PC-9 (cell line): ENCODE results near the gene PDE7B. TPM values are rescaled to one million over a fixed set of nuclear protein-coding genes. Genes with fewer than 3 reads are reported as not detected.

Experiments used
- BruUV-seq: library from RNA; stranded (reverse); fragments of 400-500 nt; replicated peaks from 2 replicates; lab custom pipeline; 2021; lab: Mats Ljungman, UMichigan
- CTCF ChIA-PET: fragments of 300-600 bp; sonication (Branson Sonifier 250); formaldehyde crosslinking; loops from one replicate; lab custom pipeline; 2022; ENCODE audit warnings: antibody characterized with exemption; lab: Charles Lee
- POLR2A ChIA-PET: fragments of 300-600 bp; sonication (Branson Sonifier 250); formaldehyde crosslinking; loops from one replicate; lab custom pipeline; 2022; ENCODE audit warnings: antibody characterized with exemption; ENCODE audit not compliant: unreplicated experiment; lab: Charles Lee
- DNase-seq, 2 experiments: peaks; one replicate each; pipeline versions ENCODE4 v3.0.0 to v3.0.0-alpha.2; 2015 to 2022; ENCODE audit warnings: mixed read lengths in 1 of 2
- H2AFZ ChIP-seq: fragments of 200-600 bp; sonication (generic); 2 replicates; pipeline ENCODE4 v1.8.1; 2017; ENCODE audit warnings: antibody characterized with exemption
- H3F3A ChIP-seq: fragments of 200-600 bp; sonication (generic); 2 replicates; pipeline ENCODE4 v1.8.1; 2017; ENCODE audit warnings: antibody characterized with exemption, mild to moderate bottlenecking, low read depth; ENCODE audit not compliant: insufficient read depth
- H3K27ac ChIP-seq: fragments of 200-600 bp; sonication (generic); 2 replicates; pipeline ENCODE4 v1.6.1; 2016; ENCODE audit warnings: mixed run types
- H3K27me3 ChIP-seq: fragments of 200-600 bp; sonication (generic); 2 replicates; pipeline ENCODE4 v1.6.1; 2016; ENCODE audit warnings: low read depth, mixed run types; ENCODE audit not compliant: insufficient read depth
- H3K36me3 ChIP-seq: fragments of 200-600 bp; sonication (generic); 2 replicates; pipeline ENCODE4 v1.6.1; 2016; ENCODE audit warnings: low read depth, mixed run types
- H3K4me1 ChIP-seq: fragments of 200-600 bp; sonication (generic); replicated peaks from 2 replicates; pipeline ENCODE4 v1.6.1; 2016; ENCODE audit warnings: mixed run types; ENCODE audit not compliant: insufficient read depth
- H3K4me2 ChIP-seq: fragments of 200-600 bp; sonication (generic); 2 replicates; pipeline ENCODE4 v1.6.1; 2017; ENCODE audit warnings: mixed run types
- H3K4me3 ChIP-seq: fragments of 200-600 bp; sonication (generic); 2 replicates; pipeline ENCODE4 v1.6.1; 2016; ENCODE audit warnings: mixed run types
- H3K79me2 ChIP-seq: fragments of 200-600 bp; sonication (generic); 2 replicates; pipeline ENCODE4 v1.6.1; 2017; ENCODE audit warnings: low read depth, mixed run types
- H3K9me2 ChIP-seq: fragments of 200-600 bp; sonication (generic); 2 replicates; pipeline ENCODE4 v1.8.1; 2017; ENCODE audit warnings: mild to moderate bottlenecking; ENCODE audit not compliant: insufficient read depth
- H3K9me3 ChIP-seq: fragments of 200-600 bp; sonication (generic); 2 replicates; pipeline ENCODE4 v1.8.1; 2016; ENCODE audit warnings: low read depth; ENCODE audit not compliant: insufficient read depth
- H4K20me1 ChIP-seq: fragments of 200-600 bp; sonication (generic); 2 replicates; pipeline ENCODE4 v1.8.1; 2017; ENCODE audit not compliant: insufficient read depth
- EZH2 ChIP-seq: fragments of 200-600 bp; sonication (generic); IDR thresholded peaks from 2 replicates; pipeline ENCODE4 v1.8.0; 2017; ENCODE audit warnings: antibody characterized with exemption, low read depth
- intact Hi-C: fragments of 100-400 bp; cut with micrococcal nuclease; formaldehyde crosslinking; loops from one replicate; pipeline ENCODE4 v1.10.0; 2022; ENCODE audit not compliant: unreplicated experiment
- total RNA-seq: library from RNA; stranded (reverse); gene quantifications from 2 replicates; pipeline ENCODE4 v1.2.3, GENCODE V29; 2021
- TF ChIP-seq, protein P1 (sequence below): fragments of 200-600 bp; sonication (generic); conservative IDR thresholded peaks from 2 replicates; pipeline ENCODE4 v1.6.1; 2017; ENCODE audit warnings: mixed run types, antibody characterized with exemption, mild to moderate bottlenecking, moderate library complexity

Gene PDE7B
- total RNA-seq, 1 experiment from 2014 or later, result 0.31 TPM

- CTCF ChIA-PET, result no interaction called here
- H3K4me1 ChIP-seq, result no peaks in the 10 kb centered on the region
- no peaks in the 10 kb centered on the region for H4K20me1 ChIP-seq
- H3K27ac ChIP-seq, result no peak overlapping the region
- POLR2A ChIA-PET, result no interaction called here
- DNase-seq, result peak in 1 of 2 experiments; percentile 18
- H3K79me2 ChIP-seq, result no peaks in the 10 kb centered on the region
- H3K9me2 ChIP-seq, result no peaks in the 10 kb centered on the region
- H3F3A ChIP-seq, result no peaks in the 10 kb centered on the region
- TF ChIP-seq EZH2, result no peak
- TF ChIP-seq, protein P1, sequence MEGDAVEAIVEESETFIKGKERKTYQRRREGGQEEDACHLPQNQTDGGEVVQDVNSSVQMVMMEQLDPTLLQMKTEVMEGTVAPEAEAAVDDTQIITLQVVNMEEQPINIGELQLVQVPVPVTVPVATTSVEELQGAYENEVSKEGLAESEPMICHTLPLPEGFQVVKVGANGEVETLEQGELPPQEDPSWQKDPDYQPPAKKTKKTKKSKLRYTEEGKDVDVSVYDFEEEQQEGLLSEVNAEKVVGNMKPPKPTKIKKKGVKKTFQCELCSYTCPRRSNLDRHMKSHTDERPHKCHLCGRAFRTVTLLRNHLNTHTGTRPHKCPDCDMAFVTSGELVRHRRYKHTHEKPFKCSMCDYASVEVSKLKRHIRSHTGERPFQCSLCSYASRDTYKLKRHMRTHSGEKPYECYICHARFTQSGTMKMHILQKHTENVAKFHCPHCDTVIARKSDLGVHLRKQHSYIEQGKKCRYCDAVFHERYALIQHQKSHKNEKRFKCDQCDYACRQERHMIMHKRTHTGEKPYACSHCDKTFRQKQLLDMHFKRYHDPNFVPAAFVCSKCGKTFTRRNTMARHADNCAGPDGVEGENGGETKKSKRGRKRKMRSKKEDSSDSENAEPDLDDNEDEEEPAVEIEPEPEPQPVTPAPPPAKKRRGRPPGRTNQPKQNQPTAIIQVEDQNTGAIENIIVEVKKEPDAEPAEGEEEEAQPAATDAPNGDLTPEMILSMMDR, result no peak
- no peak overlapping the region for H3K4me2 ChIP-seq
- BruUV-seq, result no TSS peak
- H3K36me3 ChIP-seq, result no peaks in the 10 kb centered on the region
- intact Hi-C loops, result no loop called here
- H3K9me3 ChIP-seq, result no peaks in the 10 kb centered on the region
- no peak overlapping the region for H2AFZ ChIP-seq
- H3K27me3 ChIP-seq, result no peaks in the 10 kb centered on the region
- H3K4me3 ChIP-seq, result no peak overlapping the region
Measured at GRCh38 chr6:136150961-136151360, 299.5 kb downstream of the PDE7B start.

- H2AFZ ChIP-seq, result no peak overlapping the region
- H3K9me3 ChIP-seq, result no peaks in the 10 kb centered on the region
- no peak overlapping the region for H3K27ac ChIP-seq
- no peaks in the 10 kb centered on the region for H4K20me1 ChIP-seq
- no peaks in the 10 kb centered on the region for H3K27me3 ChIP-seq
- CTCF ChIA-PET, result no interaction called here
- POLR2A ChIA-PET, result no interaction called here
- H3K4me1 ChIP-seq, result no peaks in the 10 kb centered on the region
- H3K4me3 ChIP-seq, result no peak overlapping the region
- no peaks in the 10 kb centered on the region for H3K36me3 ChIP-seq
- no peak overlapping the region for H3K4me2 ChIP-seq
- no peaks in the 10 kb centered on the region for H3K79me2 ChIP-seq
- no TSS peak for BruUV-seq
- intact Hi-C loops, result no loop called here
- DNase-seq, result peak in 1 of 2 experiments; percentile 33
- TF ChIP-seq, protein P1, result no peak
- no peak for TF ChIP-seq EZH2
- H3F3A ChIP-seq, result no peaks in the 10 kb centered on the region
- H3K9me2 ChIP-seq, result no peaks in the 10 kb centered on the region
Measured at GRCh38 chr6:136153707-136154375, 302.3 kb downstream of the PDE7B start.

DNA sequence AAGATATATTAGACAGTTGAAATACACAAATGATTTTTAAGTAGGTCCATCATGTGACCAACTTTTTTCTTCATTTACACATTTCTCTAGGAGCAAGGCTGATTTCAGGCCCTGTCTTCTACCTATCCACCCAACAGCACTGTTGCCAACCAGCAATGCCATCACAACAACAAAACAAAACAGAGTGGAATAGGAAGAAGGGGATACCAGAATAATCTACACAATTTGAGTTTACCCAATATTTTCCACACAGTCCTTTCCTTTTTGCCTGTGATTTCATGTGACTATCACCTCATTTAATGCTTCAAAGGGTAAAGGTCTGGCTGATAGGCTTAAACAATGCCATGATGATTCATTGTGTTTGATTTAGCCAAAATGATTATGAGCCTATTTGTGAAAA lies 303.7 kb downstream of the PDE7B start:
- no peaks in the 10 kb centered on the region for H3K27me3 ChIP-seq
- H3K36me3 ChIP-seq, result no peaks in the 10 kb centered on the region
- intact Hi-C loops, result no loop called here
- DNase-seq, result no peak
- no peak for TF ChIP-seq EZH2
- TF ChIP-seq, protein P1, result no peak
- H3K4me3 ChIP-seq, result no peak overlapping the region
- H3K79me2 ChIP-seq, result no peaks in the 10 kb centered on the region
- no peaks in the 10 kb centered on the region for H3K9me3 ChIP-seq
- ChIA-PET POLR2A (no interaction called here), CTCF (no interaction called here)
- H3K4me1 ChIP-seq, result no peaks in the 10 kb centered on the region
- no peaks in the 10 kb centered on the region for H4K20me1 ChIP-seq
- no peaks in the 10 kb centered on the region for H3F3A ChIP-seq
- H3K4me2 ChIP-seq, result no peak overlapping the region
- H3K27ac ChIP-seq, result no peak overlapping the region
- BruUV-seq, result no TSS peak
- H2AFZ ChIP-seq, result no peak overlapping the region
- H3K9me2 ChIP-seq, result no peaks in the 10 kb centered on the region
